Measurements from ENCODE around the gene OR2AG1. TPM values are rescaled to one million over a fixed set of nuclear protein-coding genes. Genes with fewer than 3 reads are reported as not detected.

OR2AG1 gene
- polyA plus RNA-seq, 3 donors: not detected

GRCh38 chr11:6738590-6738989, 44.2 kb upstream of the OR2AG1 start:
- peaks cover 67% of the 10 kb centered on the region for H4K20me1 ChIP-seq (ENCODE audit: insufficient read depth, low read length)
- no peak for TF ChIP-seq CTCF (IDR thresholded peaks at IDR 0.05)
- no CpG with 5 or more reads among the region's 1 CpG for WGBS (ENCODE audit: insufficient coverage)
- Mint-ChIP-seq H3K27ac (no peak overlapping the region), H3K9me3 (peaks cover 0 to 3% (median 0%) of the 10 kb centered on the region in 7 donors), H3K27me3 (ENCODE audit: low read depth in 3 of 3) (peaks cover 0 to 3% (median 0%) of the 10 kb centered on the region in 3 donors), H3K4me3 (no peak overlapping the region), H3K36me3 (peaks cover 21 to 32% of the 10 kb centered on the region in 2 donors), H3K4me1 (peaks cover 49% of the 10 kb centered on the region)
- DNase-seq: no peak
- no peak overlapping the region for H3K4me3 ChIP-seq (replicated peaks in 1 of 3; ENCODE audit: low read depth in 2 of 3, low read length in 3 of 3)
- no peak overlapping the region for H3K4me2 ChIP-seq (replicated peaks; ENCODE audit: extremely low read depth, low read length, poor library complexity, severe bottlenecking)
- peaks cover 7 to 15% of the 10 kb centered on the region in 2 donors for H3K36me3 ChIP-seq (replicated peaks in 1 of 2; ENCODE audit: control insufficient read depth in 1 of 2, insufficient read depth in 2 of 2, low read length in 2 of 2)
- H3K4me1 ChIP-seq (ENCODE audit: control insufficient read depth in 1 of 2, insufficient read depth in 2 of 2, low read length in 2 of 2): peaks cover 28 to 49% of the 10 kb centered on the region in 2 donors
- no peak overlapping the region for H3K9ac ChIP-seq (ENCODE audit: insufficient read depth, low read length, poor library complexity, severe bottlenecking)
- no peak overlapping the region for H2AFZ ChIP-seq (ENCODE audit: insufficient read depth, low read depth, low read length, poor library complexity, severe bottlenecking)
- no peaks in the 10 kb centered on the region for H3K27me3 ChIP-seq (ENCODE audit: control insufficient read depth in 2 of 2, insufficient read depth in 2 of 2, low read length in 2 of 2)
- intact Hi-C loops (cut with micrococcal nuclease): no loop called here
- H3K9me3 ChIP-seq (replicated peaks in 1 of 2; ENCODE audit: control insufficient read depth in 1 of 2, insufficient read depth in 1 of 2, low read length in 2 of 2): peaks cover 0 to 4% of the 10 kb centered on the region in 2 donors
- no peak overlapping the region for H3K27ac ChIP-seq (ENCODE audit: low read depth in 1 of 2, low read length in 2 of 2)
- H3K79me2 ChIP-seq (ENCODE audit: insufficient read depth, low read length): peaks cover 53% of the 10 kb centered on the region

GRCh38 chr11:6742260-6742659, 40.6 kb upstream of the OR2AG1 start:
- WGBS (ENCODE audit: insufficient coverage): 54% methylated on average over 3 of the region's 7 CpGs
- H3K9ac ChIP-seq (ENCODE audit: insufficient read depth, low read length, poor library complexity, severe bottlenecking): no peak overlapping the region

More at GRCh38 chr11:6742260-6742659, 40.6 kb upstream of the OR2AG1 start:
- peaks cover 14% of the 10 kb centered on the region for H3K4me1 Mint-ChIP-seq
- no peaks in the 10 kb centered on the region for H3K9me3 Mint-ChIP-seq
- H2AFZ ChIP-seq (ENCODE audit: insufficient read depth, low read depth, low read length, poor library complexity, severe bottlenecking): no peak overlapping the region
- peaks cover 34% of the 10 kb centered on the region for H4K20me1 ChIP-seq (ENCODE audit: insufficient read depth, low read length)
- H3K9me3 ChIP-seq (replicated peaks in 1 of 2; ENCODE audit: control insufficient read depth in 1 of 2, insufficient read depth in 1 of 2, low read length in 2 of 2): no peaks in the 10 kb centered on the region
- no peak overlapping the region for H3K4me3 Mint-ChIP-seq
- no peaks in the 10 kb centered on the region for H3K27me3 ChIP-seq (ENCODE audit: control insufficient read depth in 2 of 2, insufficient read depth in 2 of 2, low read length in 2 of 2)
- intact Hi-C loops (cut with micrococcal nuclease): no loop called here
- peaks cover 7 to 11% of the 10 kb centered on the region in 2 donors for H3K36me3 ChIP-seq (replicated peaks in 1 of 2; ENCODE audit: control insufficient read depth in 1 of 2, insufficient read depth in 2 of 2, low read length in 2 of 2)
- H3K27ac ChIP-seq (ENCODE audit: low read depth in 1 of 2, low read length in 2 of 2): no peak overlapping the region
- no peak for TF ChIP-seq CTCF (IDR thresholded peaks at IDR 0.05)
- H3K4me2 ChIP-seq (replicated peaks; ENCODE audit: extremely low read depth, low read length, poor library complexity, severe bottlenecking): no peak overlapping the region
- DNase-seq: no peak
- peaks cover 57% of the 10 kb centered on the region for H3K79me2 ChIP-seq (ENCODE audit: insufficient read depth, low read length)
- H3K27me3 Mint-ChIP-seq (ENCODE audit: low read depth in 3 of 3): peaks cover 0 to 3% (median 0%) of the 10 kb centered on the region in 3 donors
- H3K4me3 ChIP-seq (replicated peaks in 1 of 3; ENCODE audit: low read depth in 2 of 3, low read length in 3 of 3): no peak overlapping the region
- peaks cover 12 to 20% of the 10 kb centered on the region in 2 donors for H3K36me3 Mint-ChIP-seq
- no peak overlapping the region for H3K27ac Mint-ChIP-seq
- H3K4me1 ChIP-seq (ENCODE audit: control insufficient read depth in 1 of 2, insufficient read depth in 2 of 2, low read length in 2 of 2): peaks cover 34 to 52% of the 10 kb centered on the region in 2 donors
